Stimulated activated CD4-positive, alpha-beta T cell treated with anti-CD3 and anti-CD28 coated beads, Interleukin-12 subunit alpha, Interleukin-12 subunit beta, amount 100 ng/mL, for 4 hours (primary cell): Measurements from ENCODE around the gene PDPK1.
A peak's percentile ranks its signal among the peaks of the same experiment; 100 is the strongest.
"Not testable (repeated sequence)": the region's sequence is repeated elsewhere in the genome, so short reads cannot be mapped to it uniquely, and the experiment has no call there.

Experiments
- DNase-seq: peaks from one replicate; pipeline ENCODE4 v3.0.0-alpha.2; 2020

PDPK1 gene

DNA sequence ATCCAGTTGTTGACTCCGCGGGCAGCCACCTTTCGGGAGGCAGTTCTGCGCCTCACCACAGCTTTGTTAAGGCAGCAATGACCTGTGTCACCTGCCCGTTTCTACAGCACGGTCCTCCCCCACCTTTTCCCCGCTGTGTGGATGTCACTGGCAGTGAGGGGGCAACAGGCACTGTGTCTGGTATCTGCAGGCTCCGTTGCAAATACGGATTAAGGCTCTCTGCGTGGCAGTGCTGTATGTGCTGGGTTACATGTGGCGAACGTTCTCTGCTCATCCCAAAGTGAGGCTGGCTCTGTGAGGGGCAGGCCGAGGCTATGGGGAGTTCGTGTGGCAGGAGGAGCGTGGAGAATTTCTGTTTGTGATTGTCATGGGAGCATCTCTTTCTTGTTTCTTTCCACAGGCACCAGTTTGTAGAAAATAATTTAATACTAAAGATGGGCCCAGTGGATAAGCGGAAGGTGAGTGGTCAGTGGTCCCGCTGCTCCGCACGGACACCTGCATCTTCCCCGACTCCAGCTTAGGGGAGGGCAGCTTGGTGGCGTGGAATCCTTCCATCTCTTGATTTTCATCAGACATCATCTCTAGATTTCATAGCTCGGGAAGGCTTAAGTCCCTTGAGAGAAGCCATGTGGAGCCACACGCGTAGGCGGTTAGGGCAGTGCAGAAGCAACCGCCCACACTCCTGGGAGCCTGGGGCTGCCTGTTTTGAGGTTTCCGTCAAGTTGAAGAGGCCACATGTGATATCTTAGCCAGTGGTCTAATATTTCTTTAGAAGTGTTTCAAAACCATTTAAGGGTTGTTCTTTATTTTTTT is 57.8 kb downstream of the PDPK1 start:
- DNase-seq = no peak

DNA sequence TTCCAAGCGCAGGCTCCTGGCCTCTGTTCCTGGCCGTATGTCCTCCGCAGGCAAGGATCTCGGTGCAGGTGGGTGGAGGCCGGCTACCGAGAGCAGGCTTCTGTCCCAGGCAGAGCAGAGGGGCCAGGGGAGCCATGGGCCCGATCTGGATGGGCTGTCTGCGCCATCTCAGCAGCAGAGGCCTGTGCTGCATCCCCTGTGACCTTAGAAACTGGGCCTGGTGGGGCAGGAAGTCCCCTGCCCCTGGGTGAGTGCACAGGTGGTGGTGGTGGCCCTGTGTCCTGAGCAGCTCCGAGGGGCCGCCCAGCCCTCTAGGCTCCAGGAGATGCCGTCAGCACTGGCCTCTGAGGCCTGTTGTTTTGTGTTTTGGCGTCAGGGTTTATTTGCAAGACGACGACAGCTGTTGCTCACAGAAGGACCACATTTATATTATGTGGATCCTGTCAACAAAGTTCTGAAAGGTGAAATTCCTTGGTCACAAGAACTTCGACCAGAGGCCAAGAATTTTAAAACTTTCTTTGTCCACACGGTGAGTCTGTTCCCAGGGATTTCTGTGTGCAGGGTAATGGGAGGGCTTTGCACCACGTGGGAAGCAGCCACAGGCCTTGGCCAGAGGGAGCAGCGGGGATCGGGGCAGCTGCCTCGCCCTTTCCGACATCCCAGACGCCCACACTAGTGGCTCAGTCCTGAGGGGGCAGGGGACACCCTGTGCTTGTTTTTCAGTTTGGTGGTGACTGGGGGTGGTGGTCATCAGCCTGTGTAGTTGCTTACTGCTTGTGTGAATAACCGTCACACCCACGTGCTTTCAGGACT is 59.1 kb downstream of the PDPK1 start:
- DNase-seq = no peak

- DNase-seq = no peak
Observed at GRCh38 chr16:2597560-2597902, 59.7 kb downstream of the PDPK1 start.

DNA sequence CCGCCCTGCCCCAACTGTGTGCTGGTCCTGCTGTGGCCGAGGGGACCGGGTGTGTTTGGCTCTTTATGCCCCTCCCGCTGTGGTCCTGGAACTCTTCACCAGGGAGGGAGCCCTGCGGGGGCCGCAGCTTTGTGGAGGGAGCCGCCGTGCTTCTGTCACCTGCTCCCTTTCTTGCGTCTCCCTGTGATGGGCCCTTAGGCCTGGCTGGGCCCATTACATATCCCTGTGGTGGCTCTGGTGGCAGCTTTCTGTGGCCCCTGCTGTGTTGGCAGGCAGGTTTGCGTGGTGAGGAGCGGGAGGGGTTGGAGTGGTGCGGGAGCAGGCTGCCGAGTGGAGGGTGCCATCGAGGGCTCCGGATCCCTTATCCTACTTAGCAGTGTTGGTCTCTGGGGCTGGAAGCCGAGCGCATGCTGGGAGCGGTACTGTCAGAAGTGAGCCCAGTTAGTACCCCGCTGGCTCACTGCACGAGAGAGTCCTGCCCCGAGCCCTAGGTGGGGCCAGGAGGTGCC is 60.4 kb downstream of the PDPK1 start:
- DNase-seq = no peak

GRCh38 chr16:2598723-2599122 is 60.9 kb downstream of the PDPK1 start:
- no peak for DNase-seq

- DNase-seq = not testable (repeated sequence)
Observed at GRCh38 chr16:2599165-2599564, 61.3 kb downstream of the PDPK1 start.

GRCh38 chr16:2599785-2600184 is 62.0 kb downstream of the PDPK1 start:
- DNase-seq = not testable (repeated sequence)

DNA sequence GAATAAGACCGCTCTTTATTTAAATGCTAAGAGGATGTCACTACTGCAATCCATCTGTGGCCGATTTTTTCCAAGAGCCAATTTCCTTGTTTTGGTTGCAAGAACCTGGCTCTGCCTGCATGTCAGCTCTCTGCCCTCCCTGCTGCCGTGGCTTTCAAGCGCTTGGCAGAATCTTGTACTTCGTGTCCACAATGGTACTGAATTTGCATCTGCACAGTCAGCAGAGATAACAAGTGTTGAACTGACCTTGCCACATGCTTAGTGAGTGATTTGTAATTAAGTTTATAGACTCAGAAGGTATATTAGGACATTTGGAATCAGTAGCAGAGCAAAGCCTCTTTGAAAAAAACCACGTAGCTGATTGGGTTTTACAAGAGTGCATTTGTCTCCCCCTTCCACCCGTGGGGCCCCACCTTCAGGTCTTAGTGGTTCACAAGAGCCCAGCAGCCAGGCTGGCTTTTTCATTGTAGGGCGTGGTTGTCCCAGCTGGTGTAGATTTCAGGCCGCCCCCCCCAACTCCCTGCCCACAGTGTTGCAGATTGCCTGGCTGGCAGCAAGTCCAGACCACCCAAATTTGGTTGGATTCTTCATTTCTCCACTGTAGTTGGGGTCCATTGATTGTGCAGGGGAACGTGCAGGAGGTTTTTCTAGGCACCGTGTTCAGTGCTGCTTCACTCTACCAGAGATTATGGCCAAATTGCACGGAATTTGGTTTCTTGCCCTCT is 63.6 kb downstream of the PDPK1 start:
- DNase-seq = not testable (repeated sequence)

- DNase-seq = not testable (repeated sequence)
Observed at GRCh38 chr16:2602175-2602574, 64.4 kb downstream of the PDPK1 start.

DNA sequence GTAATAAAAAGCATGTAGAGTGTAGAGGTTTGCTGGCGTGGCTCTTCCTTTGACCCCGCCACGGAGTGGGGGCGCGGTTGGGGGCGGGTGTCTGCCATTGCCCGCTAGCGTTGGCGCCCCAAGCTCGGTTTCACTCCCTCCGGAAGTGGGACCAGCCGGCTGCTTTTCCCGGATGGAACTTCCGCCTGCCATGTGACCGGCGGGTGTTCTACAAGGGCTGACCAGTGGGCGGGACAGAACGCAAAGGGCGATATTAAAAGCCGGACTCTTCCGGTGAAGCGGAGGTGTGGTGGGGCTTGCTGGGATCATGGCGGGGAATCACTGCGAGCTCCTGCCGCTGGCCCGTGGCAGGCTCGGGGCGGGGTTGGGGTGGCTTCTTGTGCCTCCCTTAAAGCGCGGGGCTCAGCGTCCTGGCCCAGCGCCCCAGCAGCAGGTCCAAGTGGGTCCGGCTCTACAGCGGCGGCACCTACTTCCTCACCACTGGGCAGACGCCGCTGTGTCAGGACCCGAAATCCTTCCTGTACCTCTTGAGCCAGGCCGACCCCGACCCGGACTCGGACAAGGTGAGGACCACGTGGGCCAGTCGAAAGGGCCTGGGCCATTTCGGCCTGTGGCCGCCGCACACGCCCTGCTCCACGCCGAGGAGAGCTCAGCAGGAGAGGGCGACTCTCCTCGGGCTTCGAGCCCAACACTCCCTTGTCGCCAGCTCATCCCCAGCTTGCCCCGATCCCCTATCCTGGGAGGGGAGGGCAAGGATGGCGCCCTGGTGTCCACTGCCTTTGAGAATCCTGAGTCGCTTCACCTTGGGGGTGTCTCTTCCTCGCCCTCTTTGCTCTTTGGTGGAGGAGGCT is 65.6 kb downstream of the PDPK1 start:
- DNase-seq = peak; percentile 81

- not testable (repeated sequence) for DNase-seq
Observed at GRCh38 chr16:2604016-2604369, 66.2 kb downstream of the PDPK1 start.

- not testable (repeated sequence) for DNase-seq
Observed at GRCh38 chr16:2606820-2607219, 69.0 kb downstream of the PDPK1 start.

DNA sequence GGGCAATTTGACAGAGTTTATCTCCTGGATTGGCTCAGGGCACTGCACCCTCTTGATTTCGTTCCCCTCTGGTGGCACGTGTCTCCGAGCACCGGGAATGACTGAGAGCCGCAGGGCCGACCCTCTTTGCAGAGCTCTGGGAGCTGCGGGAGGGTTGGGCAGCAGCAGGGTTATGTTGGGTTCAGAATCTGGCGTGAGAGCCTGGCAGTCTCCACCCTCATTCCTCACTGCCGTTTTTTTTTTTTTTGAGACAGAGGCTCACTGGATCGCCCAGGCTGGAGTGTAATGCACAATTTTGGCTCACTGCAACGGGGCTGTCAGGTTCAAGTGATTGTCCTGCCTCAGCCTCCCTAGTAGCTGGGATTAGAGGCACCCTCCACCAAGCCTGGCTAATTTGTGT is 71.5 kb downstream of the PDPK1 start:
- DNase-seq = not testable (repeated sequence)

GRCh38 chr16:2609827-2610470 is 72.1 kb downstream of the PDPK1 start:
- no peak for DNase-seq

GRCh38 chr16:2610781-2611498 is 73.1 kb downstream of the PDPK1 start:
- DNase-seq = no peak

- DNase-seq = no peak
Observed at GRCh38 chr16:2611499-2611862, 73.7 kb downstream of the PDPK1 start.

GRCh38 chr16:2611877-2612276 is 74.1 kb downstream of the PDPK1 start:
- DNase-seq = not testable (repeated sequence)

GRCh38 chr16:2613251-2613650 is 75.4 kb downstream of the PDPK1 start:
- not testable (repeated sequence) for DNase-seq

- no peak for DNase-seq
Observed at GRCh38 chr16:2614761-2615191, 77.0 kb downstream of the PDPK1 start.

DNA sequence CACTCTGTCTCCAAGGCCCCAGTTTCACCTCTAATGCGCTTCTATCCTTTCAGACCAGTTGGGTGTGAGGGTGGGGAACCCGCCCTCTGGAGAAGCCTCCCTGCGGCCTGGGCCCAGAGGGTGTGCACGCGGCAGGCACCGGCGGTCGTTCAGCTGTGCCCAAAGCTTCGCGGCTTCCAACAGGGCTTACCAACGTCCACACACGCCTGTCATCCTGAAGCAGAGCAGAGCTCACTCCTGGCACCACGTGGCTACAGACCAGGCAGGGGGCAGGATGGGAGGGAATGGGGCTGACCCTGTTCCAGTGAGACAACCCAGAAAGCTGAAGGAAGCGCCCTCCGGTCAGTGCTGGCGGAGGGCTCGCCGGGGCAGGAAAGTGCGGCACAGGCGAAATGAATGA is 81.1 kb downstream of the PDPK1 start:
- DNase-seq = not testable (repeated sequence)

- DNase-seq = not testable (repeated sequence)
Observed at GRCh38 chr16:2619628-2620027, 81.8 kb downstream of the PDPK1 start.
